OCI-LY3 (cell line): ENCODE results near the gene HOTAIR.

ENCODE experiments used
- CTCF ChIP-seq: fragments of 200-600, 300-600 bp; sonication (generic); IDR thresholded peaks from 2 replicates; pipeline ENCODE4 v1.5.1; 2014; ENCODE audit warnings: antibody characterized with exemption, low read length, low read depth
- EZH2phosphoT487 ChIP-seq: fragments of 200-600 bp; shearing (Covaris generic); IDR thresholded peaks from 2 replicates; pipeline ENCODE4 v1.6.1; 2018; ENCODE audit warnings: antibody characterized with exemption, mixed run types, low read depth

DNA sequence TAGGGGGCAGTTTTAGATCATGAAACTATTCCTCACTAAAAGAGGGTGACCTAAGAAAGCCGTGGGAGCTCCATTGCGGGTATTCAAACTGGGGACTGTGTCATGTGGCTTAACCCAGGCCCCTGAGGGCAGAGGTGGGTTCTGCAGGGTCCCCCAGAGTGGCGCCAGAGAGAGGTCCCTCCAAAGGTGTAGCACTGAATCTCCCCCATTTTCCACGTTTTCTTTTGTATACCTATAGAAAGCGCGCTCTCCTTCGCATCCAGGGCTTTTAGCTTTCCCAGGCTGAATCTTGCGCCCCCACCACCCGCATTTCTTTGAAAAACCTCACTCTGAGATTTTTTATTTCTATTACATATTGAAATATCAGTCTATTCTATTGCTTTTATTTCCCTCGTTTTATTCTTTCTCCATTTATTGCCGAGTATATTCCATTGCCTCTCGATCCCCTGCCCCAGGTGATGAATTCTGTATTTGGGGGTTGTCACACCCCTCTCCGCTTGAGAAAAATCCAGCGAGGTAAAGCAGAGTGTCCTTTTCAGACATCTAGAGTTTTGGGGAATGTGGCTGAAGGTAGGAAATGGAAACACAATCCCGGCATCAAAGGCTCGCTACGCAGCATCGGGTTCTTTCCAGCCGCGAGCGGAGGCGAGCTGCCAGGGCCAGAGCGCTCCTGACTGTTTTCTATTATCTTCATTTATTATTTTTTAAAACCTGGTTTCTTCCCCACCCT is 37.0 kb downstream of the HOTAIR start:
- no peak for TF ChIP-seq CTCF
- TF ChIP-seq EZH2phosphoT487, result no peak
